HL-60/S4 (cell line): ENCODE measurements around the gene CAPN13.

Source experiments
- in situ Hi-C: fragments of 300-500 bp; cut with MboI; formaldehyde crosslinking; loops from 2 replicates; pipeline ENCODE4 v1.14.3; 2022; ENCODE audit warnings: low sequenced_read_pairs

Gene CAPN13, protein sequence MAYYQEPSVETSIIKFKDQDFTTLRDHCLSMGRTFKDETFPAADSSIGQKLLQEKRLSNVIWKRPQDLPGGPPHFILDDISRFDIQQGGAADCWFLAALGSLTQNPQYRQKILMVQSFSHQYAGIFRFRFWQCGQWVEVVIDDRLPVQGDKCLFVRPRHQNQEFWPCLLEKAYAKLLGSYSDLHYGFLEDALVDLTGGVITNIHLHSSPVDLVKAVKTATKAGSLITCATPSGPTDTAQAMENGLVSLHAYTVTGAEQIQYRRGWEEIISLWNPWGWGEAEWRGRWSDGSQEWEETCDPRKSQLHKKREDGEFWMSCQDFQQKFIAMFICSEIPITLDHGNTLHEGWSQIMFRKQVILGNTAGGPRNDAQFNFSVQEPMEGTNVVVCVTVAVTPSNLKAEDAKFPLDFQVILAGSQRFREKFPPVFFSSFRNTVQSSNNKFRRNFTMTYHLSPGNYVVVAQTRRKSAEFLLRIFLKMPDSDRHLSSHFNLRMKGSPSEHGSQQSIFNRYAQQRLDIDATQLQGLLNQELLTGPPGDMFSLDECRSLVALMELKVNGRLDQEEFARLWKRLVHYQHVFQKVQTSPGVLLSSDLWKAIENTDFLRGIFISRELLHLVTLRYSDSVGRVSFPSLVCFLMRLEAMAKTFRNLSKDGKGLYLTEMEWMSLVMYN

GRCh38 chr2:30807249-30807648, at the start of gene CAPN13:
Gene CAPN13 (minus strand): TSS chr2:30807446. CDS start chr2:30787325, 20,121 bp downstream.
- in situ Hi-C loops, result no loop called here

- in situ Hi-C loops, result no loop called here
Measured at GRCh38 chr2:30847841-30848240, 40.6 kb upstream of the CAPN13 start.

DNA sequence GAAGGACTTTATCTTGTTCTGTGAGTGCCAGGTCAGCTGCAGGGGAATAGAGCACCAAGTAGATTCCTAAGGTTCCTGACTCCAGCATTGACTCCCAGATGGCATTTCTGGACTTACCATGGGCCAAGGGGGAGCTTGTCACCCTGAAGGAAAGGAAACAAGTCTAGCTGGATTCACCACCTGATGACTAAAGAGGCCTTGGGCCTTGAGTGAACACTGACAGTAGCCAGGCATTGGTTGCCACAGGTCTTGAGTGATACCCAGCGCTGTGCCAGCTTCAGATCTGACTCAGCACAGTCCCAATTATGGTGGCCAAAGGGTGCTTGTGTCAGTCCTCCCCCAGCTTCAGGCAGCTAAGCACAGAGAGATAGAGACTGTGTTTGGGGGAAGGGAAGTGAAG, 40.1 kb upstream of the CAPN13 start:
- in situ Hi-C loops, result no loop called here

DNA sequence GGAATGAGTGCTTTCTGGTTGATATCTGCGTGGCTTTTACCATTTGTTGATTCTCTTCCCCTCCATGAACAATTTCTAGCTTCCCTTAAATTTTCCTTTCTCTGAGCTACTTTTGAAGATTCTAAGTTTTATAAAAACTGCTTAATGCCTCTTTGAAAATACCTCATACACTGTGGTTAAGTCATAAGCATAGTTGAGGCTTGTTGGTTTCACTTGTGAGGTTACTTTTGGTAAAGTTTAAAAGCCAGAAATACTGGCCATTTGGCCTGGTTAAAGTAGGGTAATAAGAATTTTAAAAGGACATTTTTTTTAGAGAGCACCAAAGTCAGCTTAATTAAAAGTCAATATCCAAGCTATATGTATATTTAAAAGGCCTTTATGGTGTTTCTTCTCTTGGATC, 21.3 kb upstream of the CAPN13 start:
- in situ Hi-C loops, result no loop called here

DNA sequence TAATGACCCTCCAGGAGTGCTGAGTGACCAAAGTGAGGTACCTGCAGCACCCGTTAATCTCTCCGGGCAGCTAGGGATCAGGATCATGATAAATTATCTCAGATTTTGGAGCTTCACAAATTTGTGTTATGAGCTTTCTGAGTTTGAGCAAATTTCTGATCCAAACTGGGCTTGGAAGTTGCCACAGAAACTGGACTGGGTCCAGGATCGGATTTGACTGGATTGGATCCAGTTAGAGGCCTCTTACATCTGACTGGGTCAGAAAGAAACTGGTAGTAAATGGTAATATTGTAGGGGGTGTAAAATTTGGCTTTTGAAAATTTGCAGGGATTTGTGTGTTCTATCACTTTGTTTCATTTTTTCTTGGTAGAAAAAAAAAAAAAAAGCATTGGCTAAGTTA, 19.7 kb upstream of the CAPN13 start:
- in situ Hi-C loops, result no loop called here

DNA sequence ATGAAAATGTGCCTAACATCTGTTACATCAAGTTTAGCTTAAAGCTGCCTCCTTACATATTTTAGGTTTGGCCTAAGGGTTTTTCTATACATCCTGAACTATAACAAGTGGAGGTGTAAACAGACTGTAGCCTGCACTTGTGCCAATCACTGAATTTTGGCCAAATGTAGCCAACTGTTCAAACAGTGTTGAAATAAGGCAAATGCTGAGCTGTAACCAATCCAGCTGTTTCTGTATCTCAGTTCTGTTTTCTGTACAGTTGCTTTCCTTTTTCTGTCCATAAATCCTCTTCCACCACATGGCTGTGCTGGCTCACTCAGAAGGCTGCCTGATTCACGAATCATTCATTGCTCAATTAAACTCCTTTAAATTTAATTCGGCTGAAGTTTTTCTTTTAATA, 19.2 kb upstream of the CAPN13 start:
- in situ Hi-C loops, result no loop called here

GRCh38 chr2:30823452-30823851, 16.2 kb upstream of the CAPN13 start:
- in situ Hi-C loops, result no loop called here

- in situ Hi-C loops, result no loop called here
Measured at GRCh38 chr2:30821960-30822359, 14.7 kb upstream of the CAPN13 start.

DNA sequence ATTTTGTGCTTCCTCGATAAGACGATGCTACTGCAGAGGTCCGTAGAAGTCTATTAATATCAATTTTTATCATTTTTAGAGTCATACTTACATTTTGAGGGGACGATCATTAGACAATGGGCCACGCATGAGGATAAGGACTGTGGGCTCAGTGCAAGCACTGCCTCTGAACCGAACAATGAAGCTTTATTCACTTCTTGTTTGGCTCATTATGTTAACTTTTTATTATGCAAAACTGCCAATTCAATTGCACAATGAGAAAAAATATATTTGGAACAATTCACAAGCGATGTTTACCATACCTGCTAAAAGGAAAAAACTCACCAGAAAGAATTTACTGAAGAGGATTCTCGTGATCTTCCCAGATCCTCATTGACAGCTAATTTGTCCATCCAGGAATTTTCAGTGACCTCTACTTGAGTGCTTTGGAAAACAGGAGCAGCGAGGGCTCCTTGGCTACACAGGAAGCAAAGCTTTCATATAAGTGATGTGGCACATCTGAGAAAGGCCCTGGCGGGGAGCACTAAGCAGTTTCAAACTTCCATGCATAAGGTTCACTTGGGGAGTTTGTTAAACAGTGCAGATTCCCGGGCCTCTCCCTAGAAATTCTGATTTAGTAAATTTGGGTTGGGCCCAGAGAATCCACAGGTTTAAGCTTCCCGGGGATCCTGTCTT, 13.3 kb upstream of the CAPN13 start:
- in situ Hi-C loops, result no loop called here

GRCh38 chr2:30809938-30810337, 2.7 kb upstream of the CAPN13 start:
- in situ Hi-C loops, result no loop called here

GRCh38 chr2:30808695-30809094, 1.4 kb upstream of the CAPN13 start:
- in situ Hi-C loops, result no loop called here

DNA sequence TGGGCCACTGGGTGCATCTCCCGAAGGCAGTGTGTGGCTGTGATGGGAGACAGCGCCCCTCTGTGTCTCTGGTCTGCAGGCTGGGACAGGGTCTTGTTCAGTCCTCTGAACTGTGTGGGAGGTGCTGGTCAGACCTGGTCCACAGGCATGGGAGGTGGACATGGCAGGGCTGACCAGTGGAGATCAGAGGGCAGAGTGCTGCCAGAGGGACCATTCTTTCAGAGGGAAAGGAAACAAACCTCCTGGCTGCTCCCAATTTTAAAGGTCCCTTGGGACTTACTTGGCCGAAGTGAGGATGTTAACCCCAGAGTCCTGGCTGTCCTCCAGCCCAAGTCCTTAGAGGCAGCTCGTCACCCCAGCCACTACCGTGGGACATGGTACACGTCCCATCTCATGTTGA, 4.0 kb downstream of the CAPN13 start:
- in situ Hi-C loops, result no loop called here

- in situ Hi-C loops, result no loop called here
Measured at GRCh38 chr2:30802611-30803010, 4.6 kb downstream of the CAPN13 start.

DNA sequence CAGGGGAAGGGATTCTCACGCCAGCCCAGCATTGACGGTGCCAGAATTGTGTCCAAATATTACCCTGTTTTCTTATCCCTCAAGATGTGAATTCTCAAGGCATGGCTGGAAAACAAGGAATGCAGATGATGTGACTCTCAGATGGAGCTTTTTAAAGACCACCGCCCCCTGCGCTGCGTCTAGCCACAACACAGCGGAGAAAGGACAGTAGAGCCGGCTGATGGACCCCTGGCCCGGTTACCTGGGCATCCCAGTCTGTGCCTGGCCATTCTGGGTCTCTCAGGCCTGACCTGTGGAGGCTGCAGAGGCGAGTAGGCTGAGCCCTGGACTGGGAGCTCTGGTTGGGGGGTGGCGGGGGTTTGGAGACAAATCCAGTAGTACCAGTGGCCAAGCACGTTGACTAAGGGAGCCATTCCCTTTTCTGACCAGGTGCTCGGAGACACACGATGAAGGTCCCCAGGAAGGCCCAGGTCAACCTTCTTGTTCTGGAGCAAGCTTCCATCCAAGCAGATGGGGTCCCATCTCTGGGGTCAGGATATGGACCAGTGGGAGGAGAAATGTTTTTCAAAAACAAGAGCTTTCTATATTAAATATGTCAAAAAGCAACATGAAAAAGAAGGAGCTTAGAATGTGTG, 5.3 kb downstream of the CAPN13 start:
- in situ Hi-C loops, result no loop called here

- in situ Hi-C loops, result no loop called here
Measured at GRCh38 chr2:30800159-30800558, 7.1 kb downstream of the CAPN13 start.

GRCh38 chr2:30799366-30799765, 7.9 kb downstream of the CAPN13 start:
- in situ Hi-C loops, result no loop called here

DNA sequence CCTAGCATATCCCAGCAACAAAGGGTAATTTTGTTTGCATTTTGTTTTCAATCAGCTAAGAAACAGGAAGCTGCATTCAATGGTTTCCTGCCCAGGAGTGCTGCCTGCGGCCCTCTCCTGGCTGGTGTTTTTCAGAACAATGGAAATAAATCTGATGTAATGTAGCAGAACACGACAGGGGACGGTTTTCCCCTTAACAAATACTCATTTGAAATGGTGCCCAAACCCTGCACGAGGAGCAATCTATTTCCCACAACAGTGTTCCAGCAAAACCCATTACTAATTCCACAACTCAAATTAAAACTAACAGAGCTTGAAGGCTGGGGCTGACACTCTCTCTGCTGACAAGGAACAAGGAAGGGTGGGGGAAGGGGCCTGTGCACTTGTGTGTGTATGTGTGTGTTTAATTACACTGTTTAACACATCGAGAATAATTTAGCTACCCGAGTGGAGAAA, 8.7 kb downstream of the CAPN13 start:
- in situ Hi-C loops, result no loop called here

DNA sequence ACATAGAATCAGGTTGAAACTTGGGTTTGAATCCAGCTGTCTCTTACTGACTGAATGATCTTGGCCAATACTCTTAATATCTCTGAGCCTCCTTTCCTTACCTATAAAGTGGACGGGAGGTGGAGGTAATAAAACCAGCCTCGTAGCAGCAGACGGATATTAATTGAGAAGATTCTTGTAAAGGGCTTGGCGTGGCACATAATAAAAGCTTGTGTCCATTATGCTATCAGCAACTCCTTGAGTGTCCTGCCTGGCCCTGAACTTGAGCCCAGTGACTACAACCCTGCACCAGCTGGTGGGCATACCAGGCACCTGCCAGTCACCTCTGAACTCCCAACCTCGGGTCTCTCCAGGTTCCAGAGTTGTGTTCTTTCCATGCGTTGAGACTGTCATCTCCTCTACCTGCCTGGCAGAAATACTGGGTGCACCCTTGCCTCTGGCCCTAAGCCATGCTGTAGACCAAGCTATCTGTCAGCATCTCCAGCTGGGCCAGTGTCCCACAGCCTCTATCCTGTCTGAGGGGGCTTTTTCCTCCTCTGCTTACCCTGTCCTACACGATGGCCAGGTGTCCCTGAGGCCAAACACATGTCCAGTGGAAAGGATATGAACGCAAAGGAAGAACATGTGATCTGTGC, 9.7 kb downstream of the CAPN13 start:
- in situ Hi-C loops, result no loop called here

- in situ Hi-C loops, result no loop called here
Measured at GRCh38 chr2:30796699-30797098, 10.5 kb downstream of the CAPN13 start.

- in situ Hi-C loops, result no loop called here
Measured at GRCh38 chr2:30792521-30792920, 14.7 kb downstream of the CAPN13 start.

DNA sequence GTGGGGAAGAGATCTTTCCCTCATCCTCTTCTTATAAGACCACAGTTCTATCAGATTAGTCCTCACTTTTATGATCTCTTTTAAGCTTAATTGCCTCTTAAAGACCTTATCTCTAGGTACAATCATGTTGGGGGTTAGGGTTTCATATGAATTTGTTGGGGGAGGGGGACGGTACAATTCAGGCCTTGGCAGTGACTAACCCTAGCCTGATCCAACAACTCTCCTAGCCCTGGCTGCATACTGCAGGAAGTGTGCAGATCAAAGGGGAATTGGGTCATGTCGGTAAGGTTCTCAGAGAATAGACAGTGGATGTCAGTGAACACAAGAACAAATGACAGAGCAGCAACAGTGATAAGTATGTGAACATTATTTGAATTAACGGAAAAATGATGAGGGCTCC, 16.4 kb downstream of the CAPN13 start:
- in situ Hi-C loops, result no loop called here
